ENCODE measurements around the gene GLIPR2.
"Not testable (repeated sequence)": the region's sequence is repeated elsewhere in the genome, so short reads cannot be mapped to it uniquely, and the experiment has no call there.

Gene GLIPR2

GRCh38 chr9:36125062-36125855, 11.3 kb upstream of the GLIPR2 start:
- DNase-seq: no peak

GRCh38 chr9:36126016-36126730, 10.4 kb upstream of the GLIPR2 start:
- no peak for DNase-seq

- no peak for DNase-seq
Measured at GRCh38 chr9:36127652-36128244, 8.8 kb upstream of the GLIPR2 start.

- DNase-seq: no peak
Measured at GRCh38 chr9:36128349-36128748, 8.2 kb upstream of the GLIPR2 start.

GRCh38 chr9:36129139-36129538, 7.4 kb upstream of the GLIPR2 start:
- DNase-seq: no peak

GRCh38 chr9:36131666-36132065, 4.9 kb upstream of the GLIPR2 start:
- not testable (repeated sequence) for DNase-seq

- no peak for DNase-seq
Measured at GRCh38 chr9:36132086-36132485, 4.4 kb upstream of the GLIPR2 start.

GRCh38 chr9:36134761-36135505, 1.6 kb upstream of the GLIPR2 start:
- DNase-seq: no peak

GRCh38 chr9:36135741-36136271, 727 bp upstream of the GLIPR2 start:
- DNase-seq: no peak

GRCh38 chr9:36136894-36137391, 410 bp downstream of the GLIPR2 start:
- no peak for DNase-seq

- no peak for DNase-seq
Measured at GRCh38 chr9:36137392-36138004, 965 bp downstream of the GLIPR2 start.

GRCh38 chr9:36138496-36138895, 2.0 kb downstream of the GLIPR2 start:
- no peak for DNase-seq

GRCh38 chr9:36138901-36139300, 2.4 kb downstream of the GLIPR2 start:
- DNase-seq: no peak

GRCh38 chr9:36140086-36141084, 3.9 kb downstream of the GLIPR2 start:
- no peak for DNase-seq

GRCh38 chr9:36141288-36141687, 4.8 kb downstream of the GLIPR2 start:
- no peak for DNase-seq

- no peak for DNase-seq
Measured at GRCh38 chr9:36141761-36142160, 5.2 kb downstream of the GLIPR2 start.

GRCh38 chr9:36142510-36143244, 6.1 kb downstream of the GLIPR2 start:
- DNase-seq: no peak

- no peak for DNase-seq
Measured at GRCh38 chr9:36143245-36143641, 6.7 kb downstream of the GLIPR2 start.

- no peak for DNase-seq
Measured at GRCh38 chr9:36144309-36145232, 8.0 kb downstream of the GLIPR2 start.
